Spleen (tissue), 11 donors: ENCODE data around the gene QKI. TPM values are rescaled to one million over a fixed set of nuclear protein-coding genes. Genes with fewer than 3 reads are reported as not detected.

ENCODE experiments used
- DNase-seq: peaks from one replicate; pipeline ENCODE4 v3.0.0-alpha.2; 2020
- H3K27ac ChIP-seq, 8 donors: fragments of 200-600 bp; sonication (generic) in 7 of 8; 1 replicate in 4 of 8; 2 replicates in 4 of 8; pipeline versions ENCODE4 v1.5.0 to v1.8.0; 2016 to 2021; ENCODE audit warnings: inconsistent platforms in 4 of 8, mild to moderate bottlenecking in 4 of 8, moderate library complexity in 1 of 8
- H3K27me3 ChIP-seq, 7 donors: fragments of 200-600 bp; sonication (generic) in 6 of 7; replicated peaks in 1 of 7; 1 replicate in 4 of 7; 2 replicates in 3 of 7; pipeline versions ENCODE4 v1.5.0 to v1.8.0; 2016 to 2021; ENCODE audit warnings: inconsistent platforms in 3 of 7, mild to moderate bottlenecking in 1 of 7
- H3K36me3 ChIP-seq, 6 donors: fragments of 200-600 bp; sonication (generic) in 5 of 6; 1 replicate in 4 of 6; 2 replicates in 2 of 6; pipeline versions ENCODE4 v1.5.0 to v1.8.0; 2016 to 2021; ENCODE audit warnings: inconsistent platforms in 2 of 6
- H3K4me1 ChIP-seq, 6 donors: fragments of 200-600 bp; sonication (generic) in 5 of 6; 1 replicate in 3 of 6; 2 replicates in 3 of 6; pipeline versions ENCODE4 v1.5.0 to v1.8.0; 2016 to 2021; ENCODE audit warnings: inconsistent platforms in 3 of 6
- H3K4me3 ChIP-seq, 8 donors: fragments of 200-600 bp; sonication (generic) in 7 of 8; 1 replicate in 4 of 8; 2 replicates in 4 of 8; pipeline versions ENCODE4 v1.5.0 to v1.8.0; 2016 to 2021; ENCODE audit warnings: inconsistent platforms in 4 of 8, mild to moderate bottlenecking in 4 of 8, moderate library complexity in 2 of 8
- H3K9me3 ChIP-seq, 8 donors: fragments of 200-600 bp; sonication (generic) in 7 of 8; 1 replicate in 4 of 8; 2 replicates in 4 of 8; pipeline versions ENCODE4 v1.5.0 to v1.8.0; 2016 to 2021; ENCODE audit warnings: inconsistent platforms in 4 of 8
- POLR2A ChIP-seq, 3 donors: fragments of 450-650 bp; IDR thresholded peaks; one replicate each; pipeline ENCODE4 v1.5.1; 2017; ENCODE audit warnings: antibody characterized with exemption in 3 of 3, mild to moderate bottlenecking in 1 of 3
- POLR2AphosphoS5 ChIP-seq, 3 donors: sonication (generic); formaldehyde crosslinking; IDR thresholded peaks; one replicate each; pipeline ENCODE4 v1.5.1; 2017; ENCODE audit warnings: antibody characterized with exemption in 3 of 3
- WGBS, 5 donors: extraction: QIAGEN DNeasy Blood & Tissue Kit in 3 of 5; methylation state at CpG; one replicate each; pipeline versions ENCODE4 v1.1.5 to v1.1.7; 2013 to 2018; 5-methylcytosine and 5-hydroxymethylcytosine counted together
- intact Hi-C: fragments of 100-400 bp; cut with DNase I; formaldehyde crosslinking; loops from one replicate; pipeline ENCODE4 v1.15.0; 2023; ENCODE audit warnings: low total_unique reads
- polyA plus RNA-seq, 3 donors: library from polyadenylated mRNA; stranded (reverse); fragments of 200-250 nt; gene quantifications; one replicate each; pipeline ENCODE4 v1.2.1, GENCODE V29; 2013
- total RNA-seq, 7 donors: library from RNA; depleted of rRNA in 3 of 7; stranded (reverse); fragments of >200 nt in 3 of 7; fragmentation: NEBNext Ultra II Directional in 4 of 7; extraction: Animal tissue kit (Norgen Biotek cat#: 25700) in 4 of 7; gene quantifications; one replicate each; pipeline versions ENCODE4 v1.1.0 to v1.2.1, GENCODE V29; 2016 to 2021
- TF ChIP-seq, protein P1 (sequence below), 11 experiments: fragments of 200-600 bp in 7 of 11; fragments of 450-650 bp in 4 of 11; sonication (generic) in 4 of 11; IDR thresholded peaks in 8 of 11; conservative IDR thresholded peaks in 3 of 11; 1 replicate in 7 of 11; 2 replicates in 4 of 11; pipeline versions ENCODE4 v1.4.0 to v1.8.0; 2016 to 2021; ENCODE audit warnings: antibody characterized with exemption in 11 of 11, inconsistent platforms in 4 of 11, mild to moderate bottlenecking in 1 of 11
- donor health status: healthy with polysubstance abuse.
- donor health status: DM: no; HTN: no; CAD: no; lungs with moderate emphysema.
- donor health status: DM: no; HTN: no; CAD: no.
- donor health status: Bipolar disorder and iron deficiency.
- donor health status: healthy.
- donor health status: DM: no; HTN: no; CAD: no.
- donor health status: DM: yes; HTN: yes; CAD: no.

Gene QKI
- total and polyA plus RNA-seq, 10 donors: 11.3 to 217 (median 180) TPM

DNA sequence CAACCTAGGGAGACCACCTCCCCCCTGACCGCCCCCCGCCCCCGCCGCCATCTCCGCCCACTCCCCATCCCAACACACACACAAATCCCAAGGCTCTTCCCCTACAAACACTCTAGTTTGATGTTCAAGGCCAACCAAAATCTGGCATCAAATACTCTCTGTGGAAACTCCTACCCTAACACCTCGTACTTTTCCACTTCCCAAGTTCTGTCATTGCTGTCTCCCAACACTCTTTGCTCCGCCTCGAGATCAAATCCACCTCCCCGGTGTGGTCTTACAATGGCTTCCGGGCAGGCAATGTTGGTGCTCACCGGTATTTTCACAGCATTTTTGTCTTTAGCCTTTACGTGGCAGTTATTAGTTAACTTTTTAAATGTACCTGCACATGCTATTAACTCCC is 4.8 kb upstream of the QKI start:
- intact Hi-C loops: no loop called here
- TF ChIP-seq POLR2AphosphoS5 (IDR thresholded peaks at IDR 0.05) (no peak), POLR2A (IDR thresholded peaks at IDR 0.05) (no peak)
- TF ChIP-seq, protein P1, sequence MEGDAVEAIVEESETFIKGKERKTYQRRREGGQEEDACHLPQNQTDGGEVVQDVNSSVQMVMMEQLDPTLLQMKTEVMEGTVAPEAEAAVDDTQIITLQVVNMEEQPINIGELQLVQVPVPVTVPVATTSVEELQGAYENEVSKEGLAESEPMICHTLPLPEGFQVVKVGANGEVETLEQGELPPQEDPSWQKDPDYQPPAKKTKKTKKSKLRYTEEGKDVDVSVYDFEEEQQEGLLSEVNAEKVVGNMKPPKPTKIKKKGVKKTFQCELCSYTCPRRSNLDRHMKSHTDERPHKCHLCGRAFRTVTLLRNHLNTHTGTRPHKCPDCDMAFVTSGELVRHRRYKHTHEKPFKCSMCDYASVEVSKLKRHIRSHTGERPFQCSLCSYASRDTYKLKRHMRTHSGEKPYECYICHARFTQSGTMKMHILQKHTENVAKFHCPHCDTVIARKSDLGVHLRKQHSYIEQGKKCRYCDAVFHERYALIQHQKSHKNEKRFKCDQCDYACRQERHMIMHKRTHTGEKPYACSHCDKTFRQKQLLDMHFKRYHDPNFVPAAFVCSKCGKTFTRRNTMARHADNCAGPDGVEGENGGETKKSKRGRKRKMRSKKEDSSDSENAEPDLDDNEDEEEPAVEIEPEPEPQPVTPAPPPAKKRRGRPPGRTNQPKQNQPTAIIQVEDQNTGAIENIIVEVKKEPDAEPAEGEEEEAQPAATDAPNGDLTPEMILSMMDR (IDR thresholded peaks at IDR 0.05 in 8 of 11, conservative IDR thresholded peaks at IDR 0.05 in 3 of 11): no peak
- H3K4me3 ChIP-seq: no peak overlapping the region
- H3K36me3 ChIP-seq: no peaks in the 10 kb centered on the region
- DNase-seq: no peak
- H3K4me1 ChIP-seq: peaks cover 11 to 53% (median 36%) of the 10 kb centered on the region in 6 donors
- no peaks in the 10 kb centered on the region for H3K27me3 ChIP-seq
- 87 to 94% (median 89%) methylated on average over 12 of the region's 12 CpGs for WGBS, 5 donors
- H3K27ac ChIP-seq: no peak overlapping the region
- no peaks in the 10 kb centered on the region for H3K9me3 ChIP-seq

DNA sequence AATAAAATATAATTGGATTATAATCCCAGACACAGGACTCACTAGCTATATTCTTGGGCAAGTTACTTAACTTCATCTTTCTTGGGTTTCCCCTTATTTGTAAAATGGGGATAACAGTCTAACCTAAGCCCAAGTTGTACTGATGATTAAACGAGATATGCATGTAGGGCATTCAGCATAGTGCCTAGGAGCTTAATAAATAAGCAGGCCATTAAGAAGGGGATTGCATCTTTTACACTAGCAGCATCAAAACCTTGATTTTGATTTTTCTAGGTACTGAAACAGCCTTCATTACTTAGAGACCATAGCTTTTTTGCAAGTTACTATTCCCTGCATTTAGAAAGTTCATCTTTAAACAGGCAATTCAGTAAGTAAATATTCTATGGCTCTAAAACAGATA is 2.2 kb upstream of the QKI start:
- WGBS, 5 donors: 7 to 14% (median 11%) methylated on average over 1 of the region's 1 CpG
- TF ChIP-seq, protein P1 (IDR thresholded peaks at IDR 0.05 in 8 of 11, conservative IDR thresholded peaks at IDR 0.05 in 3 of 11): no peak
- TF ChIP-seq POLR2AphosphoS5 (IDR thresholded peaks at IDR 0.05) (no peak), POLR2A (IDR thresholded peaks at IDR 0.05) (no peak)
- Histone ChIP-seq H3K4me1 (peaks cover under 1 to 41% (median 19%) of the 10 kb centered on the region in 6 donors), H3K27me3 (no peaks in the 10 kb centered on the region), H3K9me3 (no peaks in the 10 kb centered on the region), H3K4me3 (peak overlapping the region in 7 of 8 donors; percentile 50 to 93 (median 79)), H3K36me3 (no peaks in the 10 kb centered on the region), H3K27ac (peak overlapping the region; percentile 98 to 100 (median 100))
- intact Hi-C loops: no loop called here
- no peak for DNase-seq

GRCh38 chr6:163412801-163413344 is 1.6 kb upstream of the QKI start:
- Histone ChIP-seq H3K4me3 (peak overlapping the region; percentile 50 to 93 (median 74)), H3K4me1 (peaks cover 6 to 42% (median 24%) of the 10 kb centered on the region in 6 donors), H3K27ac (peak overlapping the region; percentile 98 to 100 (median 100)), H3K9me3 (no peaks in the 10 kb centered on the region), H3K36me3 (no peaks in the 10 kb centered on the region), H3K27me3 (no peaks in the 10 kb centered on the region)
- TF ChIP-seq POLR2AphosphoS5 (IDR thresholded peaks at IDR 0.05) (no peak), POLR2A (IDR thresholded peaks at IDR 0.05) (no peak)
- TF ChIP-seq, protein P1 (IDR thresholded peaks at IDR 0.05 in 8 of 11, conservative IDR thresholded peaks at IDR 0.05 in 3 of 11): no peak
- DNase-seq: no peak
- WGBS, 5 donors: 5 to 7% (median 5%) methylated on average over 14 of the region's 14 CpGs
- intact Hi-C loops: no loop called here

DNA sequence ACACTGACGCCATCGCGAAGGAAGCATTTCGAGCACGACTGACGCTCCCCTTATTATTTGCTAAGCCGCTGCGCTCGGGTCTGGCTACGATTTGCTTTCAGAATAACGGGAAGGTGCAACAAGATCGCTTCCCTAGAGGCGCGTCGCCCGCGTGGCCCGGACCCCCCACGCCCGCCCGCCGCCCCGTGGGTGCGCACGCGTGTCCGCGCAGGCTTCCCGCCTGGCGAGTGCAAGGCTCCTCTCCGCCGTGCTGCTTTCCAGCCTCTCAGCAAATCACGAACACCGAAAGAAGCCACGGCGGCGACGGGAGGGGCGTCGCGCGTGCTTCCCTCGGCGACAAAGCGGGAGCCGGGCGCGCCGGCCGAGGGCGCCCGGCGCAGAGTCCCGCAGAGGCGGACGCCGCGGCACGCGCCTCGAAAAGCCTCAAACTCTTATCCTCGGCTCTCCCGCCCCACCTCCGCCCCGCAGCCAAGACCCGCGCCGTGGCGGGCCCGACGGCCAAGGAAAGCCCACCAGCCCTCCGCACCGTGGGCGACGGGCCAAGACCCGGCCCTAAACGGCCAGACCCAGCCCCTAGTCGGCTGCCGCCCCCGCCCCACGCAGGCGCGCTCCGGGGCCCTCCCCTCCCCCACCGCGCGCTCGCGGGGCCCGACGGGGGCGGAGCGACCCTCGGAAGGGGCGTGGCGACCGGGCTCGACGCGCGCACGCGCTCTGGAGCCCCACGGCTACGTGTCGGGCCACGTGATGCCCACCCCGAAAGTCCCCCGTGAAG is 987 bp upstream of the QKI start:
- Histone ChIP-seq H3K4me1 (peaks cover 9 to 49% (median 26%) of the 10 kb centered on the region in 6 donors), H3K36me3 (no peaks in the 10 kb centered on the region), H3K9me3 (no peaks in the 10 kb centered on the region), H3K27me3 (no peaks in the 10 kb centered on the region), H3K4me3 (peak overlapping the region; percentile 50 to 93 (median 74)), H3K27ac (peak overlapping the region; percentile 98 to 100 (median 100))
- peak; percentile 97 for DNase-seq
- 0 to 1% (median 0%) methylated on average over 17 to 109 of the region's 109 CpGs for WGBS, 5 donors
- TF ChIP-seq, protein P1 (IDR thresholded peaks at IDR 0.05 in 8 of 11, conservative IDR thresholded peaks at IDR 0.05 in 3 of 11): peak in 3 of 11 experiments; percentile 5 to 25 (median 8)
- TF ChIP-seq POLR2A (IDR thresholded peaks at IDR 0.05) (peak in 1 of 3 donors; percentile 67), POLR2AphosphoS5 (IDR thresholded peaks at IDR 0.05) (peak; percentile 89 to 92 (median 91))
- intact Hi-C loops: no loop called here
